GM18858 (cell line): ENCODE data around the gene DPYSL4.

ENCODE experiments used
- ATAC-seq: cut with Tn5 transposase; IDR thresholded peaks from one replicate; pipeline ENCODE4 v1.9.1; 2021; ENCODE audit not compliant: unreplicated experiment

DPYSL4 gene

DNA sequence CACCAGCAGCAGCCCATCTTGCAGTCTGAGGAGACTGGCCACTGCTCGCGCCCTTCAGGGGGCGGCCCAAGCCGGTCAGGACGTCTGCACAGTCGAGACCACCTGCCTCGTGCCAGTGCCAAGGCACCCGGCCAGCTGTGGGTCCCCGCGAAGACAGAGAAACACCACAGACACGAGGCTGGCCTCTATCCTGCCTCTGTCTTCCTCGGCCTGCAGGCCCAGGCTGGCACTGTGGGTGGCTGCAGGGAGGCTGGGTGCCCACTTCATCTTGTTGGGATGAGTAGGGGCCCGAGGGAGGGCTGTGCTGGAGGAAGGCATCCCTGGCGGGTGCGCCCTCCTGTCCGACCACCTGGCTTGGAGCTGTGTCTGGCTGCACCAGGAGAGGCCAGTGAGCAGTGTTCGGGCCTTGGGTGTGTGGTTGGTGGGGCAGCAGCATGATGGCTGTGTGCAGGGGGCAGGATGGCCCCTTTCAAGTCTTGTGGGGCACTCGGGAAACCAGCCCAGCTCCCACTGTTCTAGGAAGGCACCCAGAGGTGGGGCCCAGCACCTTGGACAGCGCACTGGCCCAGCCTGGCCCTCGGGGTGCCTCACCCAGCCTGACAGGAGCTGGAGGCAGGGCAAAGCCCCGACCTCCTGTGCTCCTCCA is 7.3 kb downstream of the DPYSL4 start:
- ATAC-seq, result no peak

DNA sequence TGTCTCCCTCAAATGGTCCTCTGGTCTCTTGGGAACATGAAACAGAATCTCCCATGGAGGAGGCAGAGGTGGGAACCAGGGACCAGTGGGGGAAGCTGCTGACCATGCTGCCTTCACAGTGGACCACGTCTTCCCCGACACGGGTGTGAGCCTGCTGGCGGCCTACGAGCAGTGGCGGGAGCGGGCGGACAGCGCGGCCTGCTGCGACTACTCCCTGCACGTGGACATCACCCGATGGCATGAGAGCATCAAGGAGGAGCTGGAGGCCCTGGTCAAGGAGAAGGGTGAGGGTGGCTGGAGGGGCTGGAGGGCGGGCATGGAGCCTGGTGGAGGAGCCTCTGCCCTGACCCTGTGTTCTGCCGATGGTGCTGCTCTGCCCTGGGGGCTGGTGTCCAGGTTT is 8.0 kb downstream of the DPYSL4 start:
- no peak for ATAC-seq

DNA sequence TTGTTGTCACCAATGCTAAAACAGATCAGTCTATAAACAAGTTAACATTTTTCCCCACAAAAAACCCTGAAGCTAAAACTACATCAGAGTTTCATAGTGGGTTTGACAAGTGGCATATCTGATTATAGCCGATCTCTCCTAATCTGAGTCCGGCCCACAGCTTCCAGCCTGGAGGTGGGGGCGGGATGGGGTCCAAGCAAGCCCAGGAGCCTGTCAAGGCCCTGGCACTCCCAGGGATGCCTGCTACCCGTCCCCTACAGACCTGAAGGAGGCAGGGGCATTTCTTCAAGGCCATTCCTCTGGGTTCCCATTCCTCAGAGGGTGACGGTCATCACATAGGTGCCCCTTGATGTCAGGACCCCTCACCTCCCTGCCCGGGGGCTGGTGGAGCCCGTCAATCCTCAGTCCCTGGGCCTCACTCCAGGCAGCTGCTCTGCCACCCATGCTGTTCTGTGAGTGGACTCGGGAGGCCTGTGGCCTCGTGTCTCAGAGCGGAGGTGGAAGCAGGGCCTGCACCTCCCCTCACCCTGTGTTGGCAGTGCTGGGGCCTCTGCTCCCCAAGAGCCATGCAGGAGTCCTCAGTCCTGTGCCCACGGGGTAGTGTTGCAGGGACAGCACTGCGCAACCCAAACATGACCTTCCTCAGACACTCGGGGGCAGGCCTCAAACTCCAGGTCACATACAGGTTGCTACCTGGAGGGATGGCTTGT is 8.8 kb downstream of the DPYSL4 start:
- ATAC-seq, result no peak

DNA sequence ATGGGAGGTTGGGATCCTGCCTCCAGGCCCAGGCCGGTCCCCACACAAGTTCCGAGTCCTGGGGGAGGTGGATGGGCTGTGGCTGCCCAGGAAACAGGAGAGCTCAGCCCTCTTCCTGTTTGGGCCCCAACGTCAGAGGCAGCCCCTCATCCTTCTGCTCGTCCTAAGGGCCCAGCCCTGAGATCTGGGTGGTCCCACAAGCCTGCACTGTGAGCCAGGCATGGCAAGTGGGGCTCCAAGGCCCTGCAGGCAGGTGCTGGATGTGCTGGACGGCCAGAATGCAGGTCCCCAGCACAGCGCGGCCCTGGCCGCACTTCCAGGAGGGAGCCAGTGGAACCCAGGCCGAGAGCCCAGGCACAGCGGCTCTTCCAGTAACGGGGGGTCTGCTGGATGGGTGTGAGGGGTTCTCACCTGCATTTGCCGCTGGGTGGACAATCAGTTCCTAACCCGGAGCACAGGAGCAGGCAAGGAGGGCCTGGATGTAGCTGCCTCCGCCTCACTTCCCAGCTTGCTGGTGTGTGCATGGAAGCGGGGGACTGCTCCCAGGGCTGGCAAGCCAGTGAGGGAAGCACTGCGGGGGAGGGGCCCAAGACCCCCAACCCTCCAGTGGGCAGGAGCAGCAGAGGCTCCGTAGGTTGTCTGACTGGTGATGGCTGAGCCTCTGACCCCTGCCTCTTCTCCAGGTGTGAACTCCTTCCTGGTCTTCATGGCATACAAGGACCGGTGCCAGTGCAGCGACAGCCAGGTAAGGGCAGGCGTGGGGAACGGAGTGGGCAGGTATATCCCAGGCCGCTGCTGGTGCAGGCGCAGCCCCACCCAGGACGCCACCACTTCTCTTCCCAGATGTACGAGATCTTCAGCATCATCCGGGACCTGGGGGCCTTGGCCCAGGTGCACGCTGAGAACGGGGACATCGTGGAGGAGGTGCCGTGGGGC is 9.7 kb downstream of the DPYSL4 start:
- ATAC-seq, result no peak

DNA sequence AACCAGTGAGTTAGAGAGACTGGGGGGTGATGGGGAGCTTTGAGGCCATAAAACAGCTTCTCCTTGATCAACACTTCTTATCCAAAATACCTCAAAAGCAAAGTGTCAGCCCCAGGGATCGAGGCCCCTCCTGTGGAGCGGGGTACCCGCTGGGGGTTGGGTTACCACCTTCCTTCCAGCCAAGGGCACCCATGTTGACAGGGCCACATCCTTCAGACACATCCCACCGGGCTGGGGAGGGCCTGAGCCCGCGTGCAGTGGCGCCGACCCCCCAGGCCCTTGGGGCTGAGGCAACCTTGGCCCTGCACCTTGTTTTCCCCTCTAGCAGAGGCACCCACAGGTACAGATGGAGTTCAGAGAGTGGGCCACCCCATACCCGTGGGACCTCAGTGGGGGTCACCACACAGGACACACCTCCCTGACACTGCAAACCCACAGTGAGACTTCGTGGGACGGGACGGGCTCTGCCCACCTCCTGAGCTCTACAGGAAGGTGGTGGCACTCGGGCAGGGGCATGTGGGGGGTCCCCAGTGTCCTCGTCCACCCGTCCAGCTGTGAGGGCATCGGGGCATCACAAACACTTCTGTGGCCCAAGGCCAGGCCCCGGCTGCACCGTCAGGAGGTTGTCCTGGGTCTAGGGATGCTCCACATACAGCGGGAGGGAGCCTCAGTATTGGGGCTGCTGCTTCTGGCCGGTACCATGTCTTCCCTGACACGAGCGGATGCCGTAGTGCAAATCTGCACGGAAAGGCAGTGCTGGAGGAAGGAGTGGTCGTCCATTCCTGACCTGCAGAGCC is 10.7 kb downstream of the DPYSL4 start:
- ATAC-seq, result no peak

DNA sequence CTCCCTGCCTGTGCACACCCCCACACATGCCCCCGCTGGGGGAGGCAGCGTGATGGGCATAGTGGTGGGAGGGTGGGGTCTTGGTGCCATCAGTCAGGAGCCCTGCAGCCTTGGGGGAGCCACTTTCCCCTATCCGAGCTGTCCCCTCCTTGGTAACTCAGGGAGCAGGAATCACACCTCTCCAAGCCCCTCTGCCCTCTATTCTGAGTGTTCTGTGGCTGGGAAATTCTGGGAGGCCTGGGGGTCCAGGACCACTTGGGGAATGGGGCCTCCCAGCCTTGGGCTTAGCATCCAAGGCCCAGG is 11.3 kb downstream of the DPYSL4 start:
- no peak for ATAC-seq

DNA sequence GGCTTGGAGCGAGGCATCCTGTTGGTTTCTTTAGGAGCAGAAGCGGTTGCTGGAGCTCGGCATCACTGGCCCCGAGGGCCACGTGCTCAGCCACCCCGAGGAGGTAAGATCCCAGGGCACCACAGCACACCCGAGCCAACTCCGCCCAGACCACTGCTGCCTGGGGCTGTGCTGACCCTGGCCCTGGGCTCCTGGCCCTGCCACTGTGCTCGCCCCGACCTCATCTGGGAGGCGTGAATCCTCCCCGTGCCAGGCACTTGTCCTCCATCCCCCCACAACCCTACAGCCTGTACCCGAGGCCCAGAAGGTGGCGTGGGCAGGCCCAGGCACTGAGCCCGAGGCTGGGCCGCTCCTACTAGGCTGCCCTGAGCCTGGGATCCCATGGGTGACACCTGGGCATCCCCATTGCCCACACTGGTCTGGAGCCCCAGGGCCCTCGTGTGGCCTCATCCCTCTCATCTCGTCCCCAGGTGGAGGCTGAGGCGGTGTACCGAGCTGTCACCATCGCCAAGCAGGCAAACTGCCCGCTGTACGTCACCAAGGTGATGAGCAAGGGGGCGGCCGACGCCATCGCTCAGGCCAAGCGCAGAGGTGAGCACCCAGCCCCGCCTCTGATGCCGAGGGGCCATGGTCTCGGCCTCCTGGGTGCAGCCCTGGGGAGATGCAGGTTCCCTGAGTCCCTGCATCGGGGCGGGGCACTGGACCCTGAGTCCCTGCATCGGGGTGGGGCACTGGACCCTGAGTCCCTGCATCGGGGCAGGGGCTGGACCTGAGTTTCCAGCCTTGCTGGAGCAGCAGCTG is 11.8 kb downstream of the DPYSL4 start:
- no peak for ATAC-seq

DNA sequence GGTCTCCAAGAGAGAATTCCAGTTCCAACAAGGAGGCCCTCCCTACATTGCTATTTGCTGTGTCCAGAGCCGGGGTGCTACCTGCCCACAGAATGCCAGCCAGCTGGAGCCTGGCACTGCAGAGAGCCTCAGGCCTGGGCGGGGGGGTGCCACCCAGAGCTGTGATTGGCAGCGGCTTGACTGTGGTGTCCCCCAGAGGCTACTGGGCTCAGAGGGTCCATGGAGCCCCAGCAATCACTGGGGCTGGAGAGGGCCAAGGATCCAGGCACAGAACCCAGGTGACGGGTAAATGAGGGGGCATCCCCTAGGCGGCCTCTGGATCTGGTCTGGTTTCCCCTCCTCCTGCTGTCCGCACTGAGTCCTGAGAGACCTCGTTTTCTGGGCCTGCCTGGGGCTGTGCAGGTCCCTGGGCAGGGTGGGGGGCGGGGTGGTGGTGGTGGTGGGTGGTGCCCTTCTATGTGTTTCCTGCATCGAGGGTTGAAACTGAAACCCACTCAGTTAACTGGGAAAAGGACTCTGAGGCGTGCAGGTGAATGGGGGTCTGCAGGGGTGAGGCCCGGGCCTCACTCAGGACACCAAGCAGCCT is 12.6 kb downstream of the DPYSL4 start:
- no peak for ATAC-seq

DNA sequence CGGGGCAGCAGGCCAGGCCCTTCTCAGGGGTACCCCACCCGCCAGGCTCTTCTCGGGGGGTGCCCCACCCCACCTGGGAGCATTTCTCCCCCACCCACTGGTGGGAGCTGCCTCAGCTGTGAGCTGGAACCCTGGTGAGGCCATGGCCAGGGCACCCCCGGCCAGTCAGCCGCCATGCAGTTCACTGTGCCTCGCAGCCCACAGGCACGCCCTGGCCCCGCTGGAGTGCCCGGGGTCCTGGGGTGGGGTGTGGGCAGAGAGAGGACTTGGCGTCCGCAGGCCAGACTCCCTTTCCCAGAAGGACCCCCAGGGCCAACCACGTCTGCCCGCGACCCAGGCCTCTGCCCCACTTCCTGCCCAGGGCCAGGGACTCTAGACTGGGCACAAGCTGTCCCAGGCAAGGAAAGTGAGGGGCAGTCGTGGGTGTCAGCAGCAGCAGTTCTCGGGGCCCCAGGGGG is 13.1 kb downstream of the DPYSL4 start:
- no peak for ATAC-seq

DNA sequence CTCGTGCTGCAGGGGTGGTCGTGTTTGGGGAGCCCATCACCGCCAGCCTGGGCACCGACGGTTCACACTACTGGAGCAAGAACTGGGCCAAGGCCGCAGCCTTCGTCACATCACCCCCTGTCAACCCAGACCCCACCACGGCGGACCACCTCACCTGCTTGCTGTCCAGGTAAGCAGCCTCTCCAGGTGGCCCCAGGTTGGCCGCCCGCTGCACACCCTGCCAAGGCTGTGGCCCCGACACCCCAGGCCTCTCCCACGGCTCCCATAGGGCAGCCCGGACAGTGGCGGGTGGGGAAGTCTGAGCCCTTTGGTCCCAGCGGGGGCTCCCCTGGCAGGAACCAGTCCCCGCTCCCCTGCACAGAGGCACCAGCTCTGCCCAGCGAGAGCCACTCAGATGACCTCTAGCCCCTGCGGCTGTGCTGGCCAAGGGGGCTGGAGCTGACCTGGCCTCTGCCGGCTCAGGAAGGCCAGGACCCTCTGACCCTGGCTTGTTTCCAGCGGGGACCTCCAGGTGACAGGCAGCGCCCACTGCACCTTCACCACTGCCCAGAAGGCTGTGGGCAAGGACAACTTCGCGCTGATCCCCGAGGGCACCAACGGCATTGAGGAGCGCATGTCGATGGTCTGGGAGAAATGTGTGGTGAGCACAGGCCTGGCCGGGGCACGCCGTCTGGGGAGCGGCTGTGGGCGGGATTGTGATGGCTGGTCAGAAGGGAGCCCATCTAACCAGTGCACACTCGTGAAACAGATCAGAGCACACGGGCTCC is 13.8 kb downstream of the DPYSL4 start:
- no peak for ATAC-seq

DNA sequence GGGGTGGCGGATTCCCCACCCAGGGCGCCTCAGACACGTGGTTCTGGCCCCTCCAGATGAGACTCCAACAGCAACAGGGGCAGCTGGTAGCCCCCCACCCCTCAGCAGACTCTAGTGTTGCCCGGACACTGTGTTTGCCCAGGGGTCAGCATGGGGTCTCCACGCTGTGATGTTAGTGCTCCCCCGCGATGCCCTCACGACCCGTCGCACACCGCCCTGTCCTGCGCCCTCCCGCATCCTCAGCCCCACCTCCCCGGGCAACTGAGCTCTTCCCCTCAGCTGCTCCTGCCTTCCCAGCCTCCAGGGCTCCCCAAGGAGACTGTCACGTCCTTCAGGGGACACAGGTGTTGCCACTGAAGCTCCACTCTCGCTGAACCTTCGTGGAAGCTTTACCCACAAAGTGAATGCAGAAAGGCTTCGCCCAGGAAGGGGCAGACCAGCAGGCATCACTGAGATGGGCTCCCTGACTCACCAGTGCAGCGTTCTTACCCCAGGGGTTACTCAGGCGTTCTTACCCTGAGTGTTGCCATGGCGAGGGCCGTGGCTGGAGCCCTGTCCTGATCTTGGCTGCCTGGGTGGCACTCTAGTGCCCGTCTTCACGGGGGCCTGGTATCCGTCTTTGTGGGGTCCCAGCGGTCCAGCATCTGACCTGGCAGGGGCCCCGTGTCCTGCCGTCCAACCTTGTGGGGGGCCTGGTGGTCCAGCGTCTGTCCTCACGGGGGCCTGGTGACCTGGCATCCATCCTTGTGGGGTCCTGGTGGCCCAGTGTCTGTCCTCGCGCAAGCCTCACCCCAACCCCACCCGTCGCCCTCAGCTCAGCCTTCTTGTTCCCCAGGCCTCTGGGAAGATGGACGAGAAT is 14.6 kb downstream of the DPYSL4 start:
- no peak for ATAC-seq

DNA sequence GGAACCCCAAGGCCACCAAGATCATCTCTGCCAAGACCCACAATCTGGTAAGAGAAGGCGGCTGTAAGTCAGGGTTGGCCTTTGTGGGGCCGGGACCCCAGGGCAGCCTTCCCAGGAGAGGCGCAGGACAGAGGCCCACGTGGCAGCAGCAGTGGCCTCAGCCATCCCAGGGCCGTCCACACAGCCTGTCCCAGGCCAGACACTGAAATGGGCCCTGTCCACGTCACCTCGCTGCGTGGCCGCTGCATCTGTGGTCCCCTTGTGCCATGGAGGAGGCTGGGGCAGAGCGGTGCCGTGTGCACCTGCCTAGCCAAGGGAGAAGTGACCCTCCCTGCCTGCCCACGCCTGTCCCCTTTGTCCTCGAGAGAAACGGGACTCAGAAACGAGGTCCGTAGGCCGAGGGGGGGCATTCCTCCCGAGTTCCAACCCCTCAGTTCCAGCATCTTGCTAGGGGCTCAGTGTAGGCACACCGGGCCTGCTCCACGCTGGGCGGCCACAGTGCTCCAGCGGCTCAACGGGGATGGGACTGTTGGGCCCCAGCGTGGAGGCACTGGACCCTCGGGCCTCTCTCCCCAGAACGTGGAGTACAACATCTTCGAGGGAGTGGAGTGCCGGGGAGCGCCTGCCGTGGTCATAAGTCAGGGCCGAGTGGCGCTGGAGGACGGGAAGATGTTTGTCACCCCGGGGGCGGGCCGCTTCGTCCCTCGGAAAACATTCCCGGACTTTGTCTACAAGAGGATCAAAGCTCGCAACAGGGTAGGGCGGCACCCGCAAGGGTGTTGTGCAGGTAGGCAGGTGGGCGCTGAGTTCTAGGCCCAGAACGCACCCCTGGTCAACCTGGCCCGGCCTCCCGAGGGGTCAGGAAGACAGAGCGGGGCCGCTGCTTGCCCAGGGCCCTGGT is 15.6 kb downstream of the DPYSL4 start:
- no peak for ATAC-seq

DNA sequence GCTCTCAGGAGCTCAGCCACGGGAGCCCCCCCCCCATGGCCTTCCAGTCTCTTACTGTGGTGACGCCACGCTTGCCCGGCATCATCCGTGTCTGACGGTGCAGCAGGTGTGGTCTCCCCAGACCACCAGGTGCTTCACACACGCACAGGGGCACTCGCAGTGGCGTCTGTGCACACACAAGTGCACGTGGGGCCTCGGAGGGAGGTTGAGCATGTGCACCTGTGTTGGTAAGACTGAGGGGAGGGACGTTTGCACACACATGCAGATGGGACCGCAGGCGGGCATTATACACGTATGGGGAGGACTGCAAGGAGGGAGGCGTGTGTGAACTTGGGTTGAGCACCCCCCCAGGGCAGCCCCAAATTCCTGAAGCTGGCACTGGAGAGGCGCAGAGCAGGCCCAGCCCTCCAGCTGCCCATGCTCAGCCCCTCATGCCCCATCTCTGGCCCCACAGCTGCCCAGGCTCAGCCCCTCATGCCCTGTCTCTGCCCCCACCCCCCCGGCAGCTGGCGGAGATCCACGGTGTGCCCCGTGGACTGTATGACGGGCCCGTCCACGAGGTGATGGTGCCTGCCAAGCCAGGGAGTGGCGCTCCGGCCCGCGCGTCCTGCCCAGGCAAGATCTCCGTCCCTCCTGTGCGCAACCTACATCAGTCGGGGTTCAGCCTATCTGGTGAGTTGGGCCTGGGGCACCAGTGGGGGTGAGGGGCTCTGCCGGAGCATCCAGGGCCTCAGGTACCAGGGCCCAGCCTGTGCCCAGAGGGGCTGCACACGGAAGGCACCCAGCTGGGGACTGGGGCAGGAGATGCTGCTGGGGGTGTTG is 16.7 kb downstream of the DPYSL4 start:
- no peak for ATAC-seq

DNA sequence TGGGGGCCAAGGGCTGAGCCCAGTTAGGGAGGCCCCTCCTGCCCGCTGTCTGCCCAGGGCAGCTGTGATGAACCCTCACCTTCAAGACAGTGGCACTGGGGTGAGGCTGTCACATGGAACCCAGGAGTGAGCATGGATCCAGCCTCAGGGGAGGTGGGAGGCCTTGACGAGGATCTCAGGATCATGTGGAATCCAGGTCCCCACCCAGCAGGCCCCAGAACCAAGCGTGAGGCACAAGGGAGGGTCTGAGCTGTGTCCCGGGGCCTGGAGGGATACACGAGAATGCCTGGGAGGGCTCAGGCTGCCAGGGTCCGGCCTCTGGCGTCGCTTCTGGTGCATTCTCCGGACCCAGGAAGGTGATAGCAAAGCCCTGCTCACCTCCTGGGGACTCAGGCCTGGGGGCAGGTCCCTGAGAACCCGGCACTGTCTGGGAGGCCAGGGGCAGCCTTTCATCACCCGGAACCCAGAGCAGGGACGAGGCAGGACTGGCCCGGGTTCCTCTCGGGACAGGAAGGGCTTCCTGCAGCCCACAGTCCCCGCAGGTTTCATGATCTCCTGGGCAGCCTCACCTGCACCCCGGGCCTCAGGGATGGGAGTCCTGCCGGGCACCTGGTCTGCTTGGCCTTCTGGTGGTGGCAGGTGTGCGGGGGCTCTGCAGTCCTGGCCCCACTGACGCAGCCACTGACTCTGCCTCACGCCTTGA is 17.5 kb downstream of the DPYSL4 start:
- ATAC-seq, result no peak

DNA sequence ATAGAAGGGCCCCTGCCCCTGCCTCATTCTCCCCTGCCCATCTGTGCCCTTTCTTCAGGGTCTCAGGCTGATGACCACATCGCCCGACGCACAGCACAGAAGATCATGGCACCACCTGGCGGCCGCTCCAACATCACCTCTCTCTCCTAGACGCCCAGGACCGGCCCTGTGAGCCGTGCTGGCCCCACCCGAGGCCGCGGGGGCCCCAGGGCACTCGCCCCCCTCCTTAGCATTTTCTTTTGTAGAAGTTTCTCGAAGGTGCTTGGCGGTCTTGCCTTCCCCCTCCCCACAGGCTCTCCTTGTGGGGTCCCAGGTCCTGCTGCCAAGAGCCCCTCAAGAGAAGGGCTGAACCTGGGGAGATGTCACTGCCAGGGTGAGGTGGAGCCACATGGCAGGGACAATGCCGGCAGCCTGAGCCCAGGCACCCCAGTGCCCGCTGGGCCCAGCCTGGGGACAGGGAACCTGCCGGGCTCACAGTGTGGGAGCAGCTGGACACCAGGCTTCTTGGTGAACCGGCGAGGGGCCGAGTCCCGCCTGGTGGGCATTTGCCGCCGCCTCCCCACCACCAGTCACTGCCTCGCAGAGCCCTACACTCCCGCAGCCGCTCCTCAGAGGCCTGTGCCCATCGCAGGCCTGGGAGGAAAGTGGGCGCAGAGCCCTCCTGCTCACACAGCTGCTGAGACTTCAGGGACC is 18.2 kb downstream of the DPYSL4 start:
- no peak for ATAC-seq
